Smooth muscle cell (in vitro differentiated cells): ENCODE results near the gene KIF26A. TPM values are rescaled to one million over a fixed set of nuclear protein-coding genes. Genes with fewer than 3 reads are reported as not detected.

ENCODE experiments used
- DNase-seq: peaks from one replicate; lab custom pipeline; 2025; ENCODE audit not compliant: unreplicated experiment; lab: John Stamatoyannopoulos, UW
- H2AFZ ChIP-seq: fragments of 200-600 bp; sonication (generic); 2 replicates; pipeline ENCODE4 v1.6.0; 2016; ENCODE audit warnings: antibody characterized with exemption, low read depth, mild to moderate bottlenecking
- H3F3A ChIP-seq: fragments of 200-600 bp; sonication (generic); 2 replicates; pipeline ENCODE4 v1.6.0; 2017; ENCODE audit warnings: antibody characterized with exemption, low read depth
- H3K27ac ChIP-seq: fragments of 200-600 bp; sonication (generic); 2 replicates; pipeline ENCODE4 v1.5.1; 2016; ENCODE audit warnings: low read depth, mild to moderate bottlenecking
- H3K27me3 ChIP-seq: fragments of 200-600 bp; sonication (generic); 2 replicates; pipeline ENCODE4 v1.6.1; 2016; ENCODE audit warnings: low read depth, mild to moderate bottlenecking
- H3K36me3 ChIP-seq: fragments of 200-600 bp; sonication (generic); 2 replicates; pipeline ENCODE4 v1.5.1; 2016; ENCODE audit warnings: low read depth
- H3K4me1 ChIP-seq: fragments of 200-600 bp; sonication (generic); 2 replicates; pipeline ENCODE4 v1.5.1; 2016; ENCODE audit warnings: low read depth
- H3K4me2 ChIP-seq: fragments of 200-600 bp; sonication (generic); 2 replicates; pipeline ENCODE4 v1.6.0; 2016; ENCODE audit warnings: mild to moderate bottlenecking
- H3K4me3 ChIP-seq: fragments of 200-600 bp; sonication (generic); 2 replicates; pipeline ENCODE4 v1.5.1; 2016; ENCODE audit warnings: mild to moderate bottlenecking
- H3K79me2 ChIP-seq: fragments of 200-600 bp; sonication (generic); 2 replicates; pipeline ENCODE4 v1.6.0; 2016; ENCODE audit warnings: low read depth, mild to moderate bottlenecking
- H3K9ac ChIP-seq: fragments of 200-600 bp; sonication (generic); 2 replicates; pipeline ENCODE4 v1.6.0; 2016; ENCODE audit warnings: low read depth
- H3K9me3 ChIP-seq: fragments of 200-600 bp; sonication (generic); replicated peaks from 2 replicates; pipeline ENCODE4 v1.5.1; 2016; ENCODE audit warnings: low read depth
- H4K20me1 ChIP-seq: fragments of 200-600 bp; sonication (generic); 2 replicates; pipeline ENCODE4 v1.6.0; 2016; ENCODE audit warnings: low read depth
- WGBS: methylation state at CpG from one replicate; pipeline ENCODE4 v1.1.7; 2016; ENCODE audit warnings: low lambda C conversion rate; 5-methylcytosine and 5-hydroxymethylcytosine counted together
- polyA plus RNA-seq: library from polyadenylated mRNA; unstranded; fragments of >200 nt; fragmentation: Nextera tagmentation; extraction: Ambion mirVana; gene quantifications from 2 replicates; pipeline ENCODE4 v1.2.1, GENCODE V29; 2016
- total RNA-seq: library from RNA; depleted of rRNA; stranded (reverse); fragments of >200 nt; gene quantifications from 2 replicates; pipeline ENCODE4 v1.2.3, GENCODE V29; 2014
- TF ChIP-seq, protein P1 (sequence below): fragments of 200-600 bp; sonication (generic); IDR thresholded peaks from 2 replicates; pipeline ENCODE4 v1.5.1; 2017; ENCODE audit warnings: borderline replicate concordance, mild to moderate bottlenecking, antibody characterized with exemption; ENCODE audit not compliant: insufficient read depth, poor library complexity, severe bottlenecking

Gene KIF26A
- total and polyA plus RNA-seq, 2 experiments from 2014 or later: 4.4 to 5.9 TPM

DNA sequence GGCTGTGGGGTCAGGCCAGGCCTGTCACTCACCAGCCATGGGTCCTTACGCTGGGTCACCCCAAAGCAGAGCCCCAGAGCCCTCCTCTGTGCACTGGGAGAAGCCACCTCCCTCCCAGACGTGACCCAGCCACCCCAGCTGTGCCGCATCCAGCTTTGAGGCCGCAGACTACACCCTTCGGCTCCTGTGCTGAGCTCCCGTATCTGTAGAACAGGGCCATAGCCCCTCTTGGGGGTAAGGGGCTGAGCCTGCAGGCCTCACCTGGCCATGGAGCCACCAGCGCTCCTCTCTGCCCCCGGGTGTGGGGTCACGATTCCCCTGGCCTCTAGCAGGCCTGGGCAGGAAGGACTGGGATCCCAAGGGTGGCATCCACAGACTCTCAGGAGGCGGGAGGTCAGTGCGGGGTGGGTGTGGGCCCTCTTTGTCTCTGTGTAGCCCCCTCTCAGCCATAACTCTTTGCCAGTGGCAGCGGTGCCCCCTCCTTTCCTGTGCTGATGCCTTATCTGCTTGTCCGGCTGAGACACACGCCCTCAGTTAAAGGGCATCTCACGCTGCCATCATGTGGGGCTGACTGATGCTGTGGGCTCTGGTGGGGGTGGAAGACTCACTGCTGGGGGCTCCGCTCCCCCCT lies 36.6 kb upstream of the KIF26A start:
- WGBS: 92% methylated on average over 16 of the region's 16 CpGs
- Histone ChIP-seq H3K79me2 (no peaks in the 10 kb centered on the region), H3K4me2 (no peak overlapping the region), H3K27ac (no peak overlapping the region), H3K9me3 (no peaks in the 10 kb centered on the region), H3K36me3 (no peaks in the 10 kb centered on the region), H3K4me3 (no peak overlapping the region), H2AFZ (no peak overlapping the region), H3K27me3 (no peaks in the 10 kb centered on the region), H3K9ac (no peak overlapping the region), H3K4me1 (no peaks in the 10 kb centered on the region), H4K20me1 (no peaks in the 10 kb centered on the region), H3F3A (no peaks in the 10 kb centered on the region)
- DNase-seq: no peak
- TF ChIP-seq, protein P1, sequence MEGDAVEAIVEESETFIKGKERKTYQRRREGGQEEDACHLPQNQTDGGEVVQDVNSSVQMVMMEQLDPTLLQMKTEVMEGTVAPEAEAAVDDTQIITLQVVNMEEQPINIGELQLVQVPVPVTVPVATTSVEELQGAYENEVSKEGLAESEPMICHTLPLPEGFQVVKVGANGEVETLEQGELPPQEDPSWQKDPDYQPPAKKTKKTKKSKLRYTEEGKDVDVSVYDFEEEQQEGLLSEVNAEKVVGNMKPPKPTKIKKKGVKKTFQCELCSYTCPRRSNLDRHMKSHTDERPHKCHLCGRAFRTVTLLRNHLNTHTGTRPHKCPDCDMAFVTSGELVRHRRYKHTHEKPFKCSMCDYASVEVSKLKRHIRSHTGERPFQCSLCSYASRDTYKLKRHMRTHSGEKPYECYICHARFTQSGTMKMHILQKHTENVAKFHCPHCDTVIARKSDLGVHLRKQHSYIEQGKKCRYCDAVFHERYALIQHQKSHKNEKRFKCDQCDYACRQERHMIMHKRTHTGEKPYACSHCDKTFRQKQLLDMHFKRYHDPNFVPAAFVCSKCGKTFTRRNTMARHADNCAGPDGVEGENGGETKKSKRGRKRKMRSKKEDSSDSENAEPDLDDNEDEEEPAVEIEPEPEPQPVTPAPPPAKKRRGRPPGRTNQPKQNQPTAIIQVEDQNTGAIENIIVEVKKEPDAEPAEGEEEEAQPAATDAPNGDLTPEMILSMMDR: no peak

DNA sequence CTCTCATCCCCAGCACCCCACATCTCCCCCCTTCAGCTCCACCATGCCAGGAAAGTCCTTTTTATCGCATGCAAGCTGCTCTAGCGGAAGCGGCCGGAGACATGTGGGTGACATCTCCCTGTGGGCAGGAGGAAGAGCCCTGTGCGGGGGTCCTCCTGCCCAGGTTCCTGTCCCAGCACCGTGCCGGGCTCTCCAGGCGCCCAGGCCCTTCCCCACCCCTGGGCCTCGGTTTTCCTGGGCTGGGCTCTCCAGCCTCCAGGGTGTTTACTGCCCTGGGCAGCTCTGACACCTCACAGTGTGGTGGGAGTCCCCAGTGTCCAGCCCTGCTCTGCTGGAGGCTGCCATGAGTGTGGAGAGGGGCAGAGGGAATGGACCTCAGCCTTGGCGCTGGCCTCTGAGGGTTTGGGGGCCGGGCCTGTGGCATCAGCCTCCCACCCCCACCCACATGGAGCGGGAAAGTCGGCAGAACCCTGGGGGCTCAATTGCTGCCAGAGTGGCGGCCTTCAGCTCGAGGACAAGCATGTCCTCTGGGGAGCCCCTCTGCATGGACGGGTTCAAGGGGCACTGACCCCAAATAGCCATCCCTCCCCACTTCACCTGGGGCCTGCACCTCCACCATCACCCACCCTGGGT lies 36.0 kb upstream of the KIF26A start:
- DNase-seq: no peak
- Histone ChIP-seq H3K4me2 (no peak overlapping the region), H3K9ac (no peak overlapping the region), H3K4me3 (no peak overlapping the region), H3K9me3 (no peaks in the 10 kb centered on the region), H3K27ac (no peak overlapping the region), H3K79me2 (no peaks in the 10 kb centered on the region), H3K27me3 (no peaks in the 10 kb centered on the region), H3K4me1 (no peaks in the 10 kb centered on the region), H4K20me1 (no peaks in the 10 kb centered on the region), H2AFZ (no peak overlapping the region), H3F3A (no peaks in the 10 kb centered on the region), H3K36me3 (no peaks in the 10 kb centered on the region)
- 91% methylated on average over 16 of the region's 16 CpGs for WGBS
- TF ChIP-seq, protein P1: no peak

DNA sequence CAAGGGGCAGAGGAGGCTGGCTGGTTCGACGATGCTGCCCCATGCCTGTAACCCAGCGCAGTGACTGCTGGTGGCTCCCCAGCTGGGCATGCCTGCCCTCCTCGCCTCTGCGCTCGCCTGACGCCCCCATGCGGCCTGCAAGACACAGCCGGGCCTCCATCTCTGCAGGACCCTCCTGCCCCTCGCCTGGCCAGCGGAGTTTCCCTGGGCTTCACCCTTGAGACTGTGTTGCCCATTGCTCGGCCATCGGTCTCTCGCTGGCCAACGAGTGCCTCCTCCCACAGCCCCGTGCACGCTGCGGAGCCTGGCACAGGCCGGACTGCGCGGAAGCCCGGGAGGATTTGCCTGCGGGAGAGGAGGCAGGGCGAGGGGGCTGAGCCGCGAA lies 35.3 kb upstream of the KIF26A start:
- no peak overlapping the region for H3K4me2 ChIP-seq
- no peak overlapping the region for H2AFZ ChIP-seq
- no peaks in the 10 kb centered on the region for H3K36me3 ChIP-seq
- no peak for DNase-seq
- H3K79me2 ChIP-seq: no peaks in the 10 kb centered on the region
- H3K9me3 ChIP-seq: no peaks in the 10 kb centered on the region
- no peaks in the 10 kb centered on the region for H3K27me3 ChIP-seq
- H4K20me1 ChIP-seq: no peaks in the 10 kb centered on the region
- WGBS: 91% methylated on average over 23 of the region's 26 CpGs
- no peak overlapping the region for H3K27ac ChIP-seq
- no peak overlapping the region for H3K9ac ChIP-seq
- TF ChIP-seq, protein P1: no peak
- no peaks in the 10 kb centered on the region for H3K4me1 ChIP-seq
- no peak overlapping the region for H3K4me3 ChIP-seq
- H3F3A ChIP-seq: no peaks in the 10 kb centered on the region
